Esophagus (tissue), 2 donors: ENCODE data around the gene PFKFB2. TPM values are rescaled to one million over a fixed set of nuclear protein-coding genes. Genes with fewer than 3 reads are reported as not detected.
A peak's percentile ranks its signal among the peaks of the same experiment; 100 is the strongest.

ENCODE experiments used
- H3K27ac ChIP-seq, 2 donors: one replicate each; pipeline ENCODE4 v1.5.1; 2013; ENCODE audit warnings: low read depth in 2 of 2, mild to moderate bottlenecking in 2 of 2, inconsistent platforms in 1 of 2, low read length in 1 of 2, moderate library complexity in 1 of 2
- H3K27me3 ChIP-seq, 2 donors: one replicate each; pipeline ENCODE4 v1.6.1; 2013; ENCODE audit warnings: low read length in 2 of 2, control low read depth in 1 of 2, mild to moderate bottlenecking in 1 of 2; ENCODE audit not compliant: insufficient read depth in 2 of 2, control insufficient read depth in 1 of 2
- H3K36me3 ChIP-seq, 2 donors: one replicate each; pipeline ENCODE4 v1.6.1; 2013; ENCODE audit warnings: low read length in 1 of 2; ENCODE audit not compliant: control insufficient read depth in 2 of 2, insufficient read depth in 2 of 2
- H3K4me1 ChIP-seq, 2 donors: one replicate each; pipeline ENCODE4 v1.6.1; 2013; ENCODE audit warnings: low read length in 1 of 2; ENCODE audit not compliant: control insufficient read depth in 2 of 2, insufficient read depth in 2 of 2
- H3K4me3 ChIP-seq, 2 donors: one replicate each; pipeline ENCODE4 v1.5.1; 2013; ENCODE audit warnings: low read length in 2 of 2, mild to moderate bottlenecking in 2 of 2, low read depth in 1 of 2, moderate library complexity in 1 of 2
- H3K9me3 ChIP-seq, 2 donors: one replicate each; pipeline ENCODE4 v1.6.1; 2013; ENCODE audit warnings: mild to moderate bottlenecking in 2 of 2, low read depth in 1 of 2, low read length in 1 of 2, moderate library complexity in 1 of 2; ENCODE audit not compliant: control insufficient read depth in 2 of 2, insufficient read depth in 1 of 2
- WGBS, 2 donors: extraction: QIAGEN DNeasy Blood & Tissue Kit; methylation state at CpG; one replicate each; pipeline ENCODE4 v1.1.7; 2013; 5-methylcytosine and 5-hydroxymethylcytosine counted together
- polyA plus RNA-seq, 2 donors: library from polyadenylated mRNA; stranded (reverse); fragments of 200-250 nt; gene quantifications; one replicate each; pipeline ENCODE4 v1.2.3, GENCODE V29; 2013
- donor health status: healthy with polysubstance abuse.
- donor health status: Bipolar disorder and iron deficiency.

The PFKFB2 gene
- polyA plus RNA-seq, 2 donors = 4.7 to 8.3 TPM

DNA sequence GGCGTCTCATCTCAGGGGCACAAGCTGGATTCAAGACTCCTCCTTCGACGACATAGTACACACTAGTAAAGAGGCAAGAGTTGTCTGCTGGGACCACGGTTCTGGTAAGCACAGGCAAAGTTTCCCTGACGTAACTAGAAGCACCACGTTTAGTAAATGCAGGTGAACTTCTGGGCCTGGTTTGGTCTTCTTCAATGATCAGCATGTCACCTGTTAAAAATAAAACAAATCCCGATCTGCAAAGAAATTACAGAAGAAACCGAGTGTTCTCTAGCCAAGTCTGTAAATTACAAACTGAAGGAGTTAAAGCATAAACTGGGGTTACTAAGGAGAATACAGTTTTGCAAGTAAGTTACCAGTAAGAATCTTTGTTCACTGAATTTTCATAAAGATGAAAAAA is 3.6 kb upstream of the PFKFB2 start:
- Histone ChIP-seq H3K4me3 (peak overlapping the region; percentile 44 to 97), H3K36me3 (peaks cover 0 to 7% of the 10 kb centered on the region in 2 donors), H3K9me3 (no peaks in the 10 kb centered on the region), H3K4me1 (no peaks in the 10 kb centered on the region), H3K27me3 (no peaks in the 10 kb centered on the region), H3K27ac (peak overlapping the region in 1 of 2 donors; percentile 47)
- WGBS, 2 donors = 50% methylated on average over 8 of the region's 8 CpGs

DNA sequence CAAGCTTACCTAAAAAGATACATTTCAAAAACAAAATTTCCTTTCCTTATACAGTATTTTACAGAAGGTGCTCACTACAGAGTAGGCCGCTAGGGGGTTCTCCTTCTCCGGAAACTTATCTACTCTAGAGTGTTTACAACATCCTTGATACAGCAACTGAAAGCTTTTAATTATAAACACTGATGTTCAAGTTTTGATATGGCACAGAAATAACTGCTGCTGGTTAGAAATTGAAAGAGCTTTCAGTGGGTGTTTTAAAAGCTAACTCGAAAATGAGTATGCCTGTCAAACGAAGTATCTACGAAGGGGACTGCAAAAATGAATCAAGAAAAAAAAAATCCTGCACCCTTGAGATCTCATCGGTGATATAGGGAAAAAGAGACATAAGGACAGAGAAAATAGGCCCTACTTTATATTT is 3.1 kb upstream of the PFKFB2 start:
- peak overlapping the region; percentile 88 to 97 for H3K4me3 ChIP-seq
- peaks cover 0 to 7% of the 10 kb centered on the region in 2 donors for H3K36me3 ChIP-seq
- H3K27ac ChIP-seq = peak overlapping the region; percentile 81 to 97
- H3K27me3 ChIP-seq = no peaks in the 10 kb centered on the region
- no peaks in the 10 kb centered on the region for H3K4me1 ChIP-seq
- no peaks in the 10 kb centered on the region for H3K9me3 ChIP-seq
- 1% methylated on average over 6 of the region's 6 CpGs for WGBS, 2 donors

DNA sequence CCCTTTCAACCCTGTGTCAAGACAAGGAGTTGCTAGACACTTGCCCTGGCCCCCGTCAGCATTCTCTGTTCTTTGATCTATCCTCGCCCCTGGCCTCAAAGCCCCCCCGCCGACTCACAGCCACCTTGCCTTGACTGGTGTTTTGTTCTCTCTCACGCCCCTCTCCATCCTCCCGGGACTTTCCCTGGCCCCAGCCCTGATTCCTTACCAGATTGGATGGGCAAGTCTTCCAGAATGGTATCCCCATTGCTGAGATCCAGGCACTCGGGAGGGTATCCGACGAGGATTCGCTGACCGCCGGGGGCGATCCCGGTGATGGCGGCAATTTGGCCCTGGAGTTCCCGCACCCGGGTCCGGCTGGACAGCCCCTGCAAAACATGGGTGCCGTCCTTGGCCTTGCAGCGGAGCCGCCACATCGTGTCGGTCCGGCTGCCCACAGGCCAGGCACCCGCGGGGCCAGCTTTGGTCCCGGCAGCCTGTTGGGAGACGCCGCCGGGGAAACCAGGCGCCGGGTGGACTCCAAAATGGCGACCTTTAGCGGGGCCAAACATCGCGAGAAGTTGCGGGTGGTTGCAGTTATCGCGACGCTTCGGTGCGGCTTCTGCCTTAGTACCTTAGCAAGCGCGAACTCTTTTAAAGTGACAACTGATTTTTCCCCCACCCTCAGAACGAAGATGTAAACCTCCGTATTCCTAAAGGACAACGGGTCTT is 2.4 kb upstream of the PFKFB2 start:
- 0 to 1% methylated on average over 47 of the region's 47 CpGs for WGBS, 2 donors
- peak overlapping the region; percentile 81 to 97 for H3K27ac ChIP-seq
- peaks cover 0 to 7% of the 10 kb centered on the region in 2 donors for H3K36me3 ChIP-seq
- H3K9me3 ChIP-seq = no peaks in the 10 kb centered on the region
- H3K27me3 ChIP-seq = no peaks in the 10 kb centered on the region
- peak overlapping the region; percentile 88 to 97 for H3K4me3 ChIP-seq
- H3K4me1 ChIP-seq = no peaks in the 10 kb centered on the region

DNA sequence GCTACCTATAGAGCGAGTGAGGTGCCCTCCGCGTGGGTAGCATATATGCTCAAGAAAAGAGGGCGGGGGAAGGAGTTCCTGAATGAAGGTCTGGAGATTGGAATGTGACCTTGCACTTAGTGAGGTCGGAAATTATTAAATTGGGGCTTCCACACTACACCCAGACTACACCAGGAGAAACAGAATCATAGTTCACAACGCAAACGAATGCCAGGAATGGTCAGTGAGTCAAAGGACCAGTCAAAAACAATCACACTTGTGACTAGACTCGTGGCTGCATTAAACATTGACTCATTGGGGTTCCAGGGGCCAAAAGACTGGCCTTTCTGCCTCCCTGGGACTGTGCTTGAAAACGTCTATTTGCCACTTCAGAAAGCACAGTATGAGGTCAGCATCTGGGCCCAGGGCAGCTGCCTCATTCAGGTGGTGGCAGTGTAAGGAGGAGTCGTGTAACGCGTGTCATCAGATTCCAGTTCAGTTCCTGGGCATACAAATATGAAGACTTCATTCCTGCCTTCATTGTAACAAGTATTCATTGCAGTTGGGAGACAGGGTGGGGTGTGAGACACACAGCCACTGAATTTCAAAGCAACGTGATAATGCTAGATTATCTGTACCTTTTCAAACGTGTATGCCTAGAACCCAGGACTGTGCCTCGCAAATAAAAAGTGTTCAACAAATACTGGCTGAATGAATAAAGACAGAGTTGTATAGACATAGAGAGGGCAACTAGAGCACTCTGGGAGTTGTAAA is 1.7 kb upstream of the PFKFB2 start, which contains the start of gene YOD1:
TSS of gene YOD1 (minus strand) at position 18 of the 753 bp plus-strand sequence. CDS start 178 bp downstream, outside the sequence.
- H3K27ac ChIP-seq = peak within 1 kb of the TSS; percentile 88 to 99

DNA sequence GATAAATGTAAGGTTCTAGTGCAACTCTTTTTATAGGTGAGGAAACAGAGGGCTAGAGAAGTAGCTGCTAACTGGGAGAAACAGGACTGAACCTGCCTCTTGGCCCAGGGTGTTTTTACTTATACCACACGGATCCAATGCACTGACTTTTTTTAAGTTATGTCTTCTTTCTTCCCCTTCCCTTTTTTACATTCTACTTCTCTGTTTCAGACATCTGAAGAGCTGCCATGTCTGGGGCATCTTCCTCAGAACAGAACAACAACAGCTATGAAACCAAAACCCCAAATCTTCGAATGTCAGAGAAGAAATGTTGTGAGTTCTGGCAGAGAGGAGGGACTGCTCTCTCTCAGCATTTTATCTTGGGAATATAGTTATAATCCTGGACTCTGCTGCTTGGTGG is 1.4 kb downstream of the PFKFB2 start:
- 34 to 37% methylated on average over 2 of the region's 2 CpGs for WGBS, 2 donors
- no peaks in the 10 kb centered on the region for H3K9me3 ChIP-seq
- H3K27ac ChIP-seq = no peak overlapping the region
- H3K36me3 ChIP-seq = no peaks in the 10 kb centered on the region
- peak overlapping the region in 1 of 2 donors; percentile 29 for H3K4me3 ChIP-seq
- no peaks in the 10 kb centered on the region for H3K27me3 ChIP-seq
- no peaks in the 10 kb centered on the region for H3K4me1 ChIP-seq

More for the DNA sequence above, 1.7 kb upstream of the PFKFB2 start, which contains the start of gene YOD1:
- Histone ChIP-seq H3K27me3 (no peaks in the 10 kb centered on the region), H3K36me3 (peaks cover 0 to 7% of the 10 kb centered on the region in 2 donors), H3K4me3 (peak within 1 kb of the TSS; percentile 88 to 97), H3K4me1 (no peaks in the 10 kb centered on the region), H3K9me3 (no peaks in the 10 kb centered on the region)
- 34 to 55% methylated on average over 15 of the region's 15 CpGs for WGBS, 2 donors

DNA sequence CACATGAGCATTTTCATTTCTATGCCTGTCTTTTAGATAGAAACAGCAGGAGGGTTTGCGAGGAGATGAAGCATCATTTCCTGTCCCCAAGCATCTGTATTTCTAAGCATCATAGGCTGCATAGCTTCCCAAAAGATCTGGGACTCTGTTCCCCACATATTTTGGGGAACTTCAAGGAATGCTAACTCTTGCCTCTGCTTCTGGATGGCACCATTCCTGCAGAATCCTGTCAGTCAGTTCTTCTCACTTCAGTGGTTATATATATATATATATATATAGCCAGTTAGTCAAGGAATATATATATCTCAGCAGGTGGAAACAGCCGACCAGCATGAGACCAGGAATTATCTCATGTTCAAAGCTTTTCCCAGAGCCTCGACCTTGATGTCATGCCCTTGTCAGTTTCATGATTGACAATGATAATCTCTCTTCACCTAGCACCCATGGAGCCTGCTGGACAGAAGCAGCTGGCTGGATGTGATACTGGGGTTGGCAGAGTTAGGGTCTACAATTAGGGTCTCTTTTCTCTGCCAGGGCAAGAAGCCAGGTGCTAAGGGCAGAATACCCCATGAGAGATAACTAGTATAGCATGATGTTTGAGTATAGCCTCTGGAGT is 2.4 kb downstream of the PFKFB2 start:
- Histone ChIP-seq H3K36me3 (no peaks in the 10 kb centered on the region), H3K27ac (no peak overlapping the region), H3K4me1 (no peaks in the 10 kb centered on the region), H3K9me3 (no peaks in the 10 kb centered on the region), H3K4me3 (no peak overlapping the region), H3K27me3 (no peaks in the 10 kb centered on the region)
- 61 to 75% methylated on average over 3 of the region's 3 CpGs for WGBS, 2 donors

DNA sequence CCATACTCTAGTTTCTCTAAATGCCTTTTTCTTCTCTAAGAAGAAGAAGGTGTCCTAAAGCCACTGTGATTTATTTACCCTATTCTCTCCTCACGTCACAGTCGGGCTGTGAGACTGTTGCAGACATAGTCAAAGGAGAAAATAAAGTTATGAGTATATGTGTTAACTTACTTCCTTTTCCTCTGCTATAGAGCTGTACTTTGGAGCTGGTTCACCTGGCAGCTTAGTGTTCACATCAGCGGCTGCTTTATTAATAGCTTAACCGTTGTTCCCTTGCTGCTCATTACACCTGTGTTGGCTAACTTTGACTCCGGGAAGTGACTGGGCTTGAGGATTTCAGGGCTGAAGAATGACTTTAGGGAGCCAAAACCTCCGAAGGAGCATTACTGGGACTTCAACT is 3.6 kb downstream of the PFKFB2 start:
- Histone ChIP-seq H3K27ac (peak overlapping the region in 1 of 2 donors; percentile 15), H3K36me3 (peaks cover 0 to 4% of the 10 kb centered on the region in 2 donors), H3K4me3 (no peak overlapping the region), H3K9me3 (no peaks in the 10 kb centered on the region), H3K27me3 (no peaks in the 10 kb centered on the region), H3K4me1 (no peaks in the 10 kb centered on the region)
- WGBS, 2 donors = 67 to 76% methylated on average over 6 of the region's 6 CpGs

DNA sequence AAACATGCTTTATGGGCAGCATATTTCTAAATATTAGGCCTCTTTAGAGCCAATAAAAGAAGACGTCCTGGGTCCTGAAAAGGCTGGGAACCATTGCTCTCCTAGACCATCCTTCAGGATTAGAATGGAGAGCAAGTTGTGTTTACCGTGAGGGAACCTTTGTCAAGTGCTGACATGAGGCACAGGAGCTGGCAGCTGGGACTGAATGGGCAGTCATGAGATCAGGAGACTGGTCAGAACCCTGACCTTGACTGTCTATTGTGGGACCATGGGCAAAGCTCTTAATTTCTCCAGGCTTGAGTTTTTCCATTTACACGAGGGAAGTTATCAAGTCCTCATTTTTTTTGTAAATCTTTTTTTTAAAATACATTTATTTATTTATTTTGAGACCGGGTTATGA is 5.2 kb downstream of the PFKFB2 start:
- Histone ChIP-seq H3K36me3 (peaks cover 3 to 17% of the 10 kb centered on the region in 2 donors), H3K4me3 (no peak overlapping the region), H3K27me3 (no peaks in the 10 kb centered on the region), H3K27ac (no peak overlapping the region), H3K9me3 (no peaks in the 10 kb centered on the region), H3K4me1 (no peaks in the 10 kb centered on the region)
- 86 to 90% methylated on average over 4 of the region's 4 CpGs for WGBS, 2 donors
